ENCODE results near the gene SETD2. TPM values are rescaled to one million over a fixed set of nuclear protein-coding genes. Genes with fewer than 3 reads are reported as not detected.
"Not testable (repeated sequence)": the region's sequence is repeated elsewhere in the genome, so short reads cannot be mapped to it uniquely, and the experiment has no call there.

The SETD2 gene
- total and polyA plus RNA-seq, 2 of the 8 experiments (the other 6 are each of a cell fraction or from before 2014, with no cell fraction given): 15.7 to 46.3 TPM

GRCh38 chr3:47181685-47182084 is 17.8 kb upstream of the SETD2 start:
- not testable (repeated sequence) for H3K14ac ChIP-seq (ENCODE audit: insufficient read length); H3K4me1 ChIP-seq (replicated peaks in 1 of 4; ENCODE audit: control insufficient read depth in 3 of 4, insufficient read depth in 4 of 4, low read length in 3 of 4); H3K56ac ChIP-seq (replicated peaks; ENCODE audit: insufficient read length, low read depth, low read length); H2BK15ac ChIP-seq (ENCODE audit: low read length); H2BK12ac ChIP-seq (ENCODE audit: low read depth, low read length); H3K36me3 ChIP-seq (ENCODE audit: control insufficient read depth in 2 of 4, insufficient read depth in 4 of 4, low read length in 3 of 4); H2BK5ac ChIP-seq (ENCODE audit: low read depth, low read length); H3K79me1 ChIP-seq (ENCODE audit: low read depth, low read length); H3K27ac ChIP-seq (ENCODE audit: low read depth, low read length); H4K8ac ChIP-seq (ENCODE audit: extremely low read depth, insufficient read depth, low read length); H2AK5ac ChIP-seq (ENCODE audit: low read depth, low read length); H3K23me2 ChIP-seq (ENCODE audit: low read depth, low read length); FAIRE-seq; H2BK20ac ChIP-seq (ENCODE audit: low read length); H2AFZ ChIP-seq (ENCODE audit: low read length); H4K5ac ChIP-seq (ENCODE audit: insufficient read length, low read depth, low read length); H3K9me3 ChIP-seq (ENCODE audit: insufficient read depth in 2 of 2, low read depth in 1 of 2, low read length in 1 of 2); H4K20me1 ChIP-seq (replicated peaks in 1 of 2; ENCODE audit: control insufficient read depth in 1 of 2, insufficient read depth in 2 of 2, low read length in 2 of 2); H3K4me2 ChIP-seq (ENCODE audit: insufficient read depth in 1 of 2, low read depth in 2 of 2, low read length in 2 of 2); H3K79me2 ChIP-seq (ENCODE audit: control insufficient read depth in 1 of 2, insufficient read depth in 2 of 2, low read length in 2 of 2); DNase-seq (ENCODE audit: low read depth in 1 of 2, low spot score in 2 of 2); H3K18ac ChIP-seq (ENCODE audit: extremely low read depth, low read length); H3K9ac ChIP-seq (replicated peaks in 1 of 4; ENCODE audit: extremely low read depth in 1 of 4, low read depth in 3 of 4, low read length in 3 of 4); H2BK120ac ChIP-seq (replicated peaks; ENCODE audit: low read depth, low read length); H3K23ac ChIP-seq (ENCODE audit: insufficient read length); H4K91ac ChIP-seq (replicated peaks; ENCODE audit: insufficient read length, low read length); H3K4me3 ChIP-seq (ENCODE audit: extremely low read depth in 1 of 4, insufficient read depth in 2 of 4, low read depth in 3 of 4, low read length in 4 of 4); H3K4ac ChIP-seq (replicated peaks; ENCODE audit: insufficient read length, low read depth, low read length); H3K27me3 ChIP-seq (replicated peaks in 1 of 4; ENCODE audit: control insufficient read depth in 3 of 4, extremely low read depth in 1 of 4, insufficient read depth in 3 of 4, low read length in 3 of 4)
- CTCF ChIA-PET (ENCODE audit: partially characterized antibody): interaction anchor here (1.2 to 1.5 kb wide), 2 partner anchors 26 to 112 kb away, joined by 3 read pairs; no protein-coding TSS in a partner anchor
- POLR2A ChIA-PET (ENCODE audit: partially characterized antibody): interaction anchor here (1.0 to 2.5 kb wide), 2 partner anchors 8 to 16 kb away, joined by 3 to 8 read pairs; no protein-coding TSS in a partner anchor
- 91% methylated on average over 4 of the region's 4 CpGs; no CpG with 5 or more reads in 1 of the 2 experiments for WGBS, 2 experiments (ENCODE audit: extremely low coverage in 1 of 2, insufficient coverage in 1 of 2, insufficient read length in 1 of 2, insufficient replicate concordance in 2 of 2, low coverage in 1 of 2, low lambda C conversion rate in 2 of 2, missing lambda C conversion rate in 1 of 2)

GRCh38 chr3:47180011-47180410 is 16.1 kb upstream of the SETD2 start:
- H3K18ac ChIP-seq (ENCODE audit: extremely low read depth, low read length); H4K8ac ChIP-seq (ENCODE audit: extremely low read depth, insufficient read depth, low read length); H3K4ac ChIP-seq (replicated peaks; ENCODE audit: insufficient read length, low read depth, low read length); H3K56ac ChIP-seq (replicated peaks; ENCODE audit: insufficient read length, low read depth, low read length); H4K5ac ChIP-seq (ENCODE audit: insufficient read length, low read depth, low read length); H3K27ac ChIP-seq (ENCODE audit: low read depth, low read length); H4K20me1 ChIP-seq (replicated peaks in 1 of 2; ENCODE audit: control insufficient read depth in 1 of 2, insufficient read depth in 2 of 2, low read length in 2 of 2); H2BK20ac ChIP-seq (ENCODE audit: low read length); H3K36me3 ChIP-seq (ENCODE audit: control insufficient read depth in 2 of 4, insufficient read depth in 4 of 4, low read length in 3 of 4); H3K23ac ChIP-seq (ENCODE audit: insufficient read length); DNase-seq (ENCODE audit: low read depth in 1 of 2, low spot score in 2 of 2); H3K4me2 ChIP-seq (ENCODE audit: insufficient read depth in 1 of 2, low read depth in 2 of 2, low read length in 2 of 2); H2BK5ac ChIP-seq (ENCODE audit: low read depth, low read length); H3K4me3 ChIP-seq (ENCODE audit: extremely low read depth in 1 of 4, insufficient read depth in 2 of 4, low read depth in 3 of 4, low read length in 4 of 4); H2BK12ac ChIP-seq (ENCODE audit: low read depth, low read length); H2BK120ac ChIP-seq (replicated peaks; ENCODE audit: low read depth, low read length); H3K79me2 ChIP-seq (ENCODE audit: control insufficient read depth in 1 of 2, insufficient read depth in 2 of 2, low read length in 2 of 2); H3K23me2 ChIP-seq (ENCODE audit: low read depth, low read length); H2AFZ ChIP-seq (ENCODE audit: low read length); H3K79me1 ChIP-seq (ENCODE audit: low read depth, low read length); H2BK15ac ChIP-seq (ENCODE audit: low read length); FAIRE-seq; H3K14ac ChIP-seq (ENCODE audit: insufficient read length); H2AK5ac ChIP-seq (ENCODE audit: low read depth, low read length); H3K9me3 ChIP-seq (ENCODE audit: insufficient read depth in 2 of 2, low read depth in 1 of 2, low read length in 1 of 2); H3K9ac ChIP-seq (replicated peaks in 1 of 4; ENCODE audit: extremely low read depth in 1 of 4, low read depth in 3 of 4, low read length in 3 of 4); H3K27me3 ChIP-seq (replicated peaks in 1 of 4; ENCODE audit: control insufficient read depth in 3 of 4, extremely low read depth in 1 of 4, insufficient read depth in 3 of 4, low read length in 3 of 4); H4K91ac ChIP-seq (replicated peaks; ENCODE audit: insufficient read length, low read length); H3K4me1 ChIP-seq (replicated peaks in 1 of 4; ENCODE audit: control insufficient read depth in 3 of 4, insufficient read depth in 4 of 4, low read length in 3 of 4): not testable (repeated sequence)
- ChIA-PET CTCF (ENCODE audit: partially characterized antibody) (interaction anchor here (1.0 kb wide), 1 partner anchor 83 kb away, joined by 3 read pairs; no protein-coding TSS in a partner anchor), POLR2A (ENCODE audit: partially characterized antibody) (interaction anchor here (0.7 to 2.5 kb wide), 5 partner anchors 8 to 20 kb away, joined by 3 to 8 read pairs (median 3); no protein-coding TSS in a partner anchor)
- WGBS, 2 experiments (ENCODE audit: extremely low coverage in 1 of 2, insufficient coverage in 1 of 2, insufficient read length in 1 of 2, insufficient replicate concordance in 2 of 2, low coverage in 1 of 2, low lambda C conversion rate in 2 of 2, missing lambda C conversion rate in 1 of 2): 95% methylated on average over 12 of the region's 12 CpGs; no CpG with 5 or more reads in 1 of the 2 experiments

All from H1 (cell line).